DMS 273 (cell line): ENCODE results near the gene FIBCD1.
"Not testable (repeated sequence)": the region's sequence is repeated elsewhere in the genome, so short reads cannot be mapped to it uniquely, and the experiment has no call there.

Experiments used
- DNase-seq: peaks from one replicate; lab custom pipeline; 2025; ENCODE audit not compliant: unreplicated experiment; lab: John Stamatoyannopoulos, UW

FIBCD1 gene

GRCh38 chr9:130973686-130974281 is 34.7 kb upstream of the FIBCD1 start:
- no peak for DNase-seq

GRCh38 chr9:130972957-130973685 is 34.1 kb upstream of the FIBCD1 start:
- DNase-seq: no peak

DNA sequence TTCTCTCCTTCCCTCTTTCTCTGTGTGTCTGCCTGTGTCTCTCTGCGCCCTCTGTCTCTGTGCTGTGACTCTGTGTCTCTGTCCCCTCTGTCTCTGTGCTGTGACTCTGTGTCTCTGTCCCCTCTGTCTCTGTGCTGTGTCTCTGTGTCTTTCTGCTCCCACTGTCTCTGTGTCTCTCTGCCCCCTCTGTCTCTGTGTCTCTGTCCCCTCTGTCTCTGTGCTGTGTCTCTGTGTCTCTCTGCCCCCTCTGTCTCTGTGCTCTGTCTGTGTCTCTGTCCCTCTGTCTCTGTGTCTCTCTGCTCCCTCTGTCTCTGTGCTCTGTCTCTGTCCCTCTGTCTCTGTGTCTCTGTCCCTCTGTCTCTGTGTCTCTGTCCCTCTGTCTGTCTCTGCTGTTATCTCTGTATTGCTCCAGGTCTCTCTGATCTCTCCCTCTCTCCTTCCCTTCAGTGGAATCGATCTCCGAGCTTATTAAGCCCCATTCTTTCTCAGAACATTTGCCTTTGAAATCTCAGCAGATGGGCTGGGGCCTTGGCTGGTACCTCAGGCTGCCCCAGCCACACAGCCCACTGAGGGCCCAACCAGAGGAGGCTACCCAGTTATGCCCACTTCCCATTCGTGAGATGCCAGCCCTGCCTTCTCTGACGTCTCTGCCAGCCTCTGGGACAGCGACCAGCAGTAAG is 33.4 kb upstream of the FIBCD1 start:
- DNase-seq: peak; percentile 19

DNA sequence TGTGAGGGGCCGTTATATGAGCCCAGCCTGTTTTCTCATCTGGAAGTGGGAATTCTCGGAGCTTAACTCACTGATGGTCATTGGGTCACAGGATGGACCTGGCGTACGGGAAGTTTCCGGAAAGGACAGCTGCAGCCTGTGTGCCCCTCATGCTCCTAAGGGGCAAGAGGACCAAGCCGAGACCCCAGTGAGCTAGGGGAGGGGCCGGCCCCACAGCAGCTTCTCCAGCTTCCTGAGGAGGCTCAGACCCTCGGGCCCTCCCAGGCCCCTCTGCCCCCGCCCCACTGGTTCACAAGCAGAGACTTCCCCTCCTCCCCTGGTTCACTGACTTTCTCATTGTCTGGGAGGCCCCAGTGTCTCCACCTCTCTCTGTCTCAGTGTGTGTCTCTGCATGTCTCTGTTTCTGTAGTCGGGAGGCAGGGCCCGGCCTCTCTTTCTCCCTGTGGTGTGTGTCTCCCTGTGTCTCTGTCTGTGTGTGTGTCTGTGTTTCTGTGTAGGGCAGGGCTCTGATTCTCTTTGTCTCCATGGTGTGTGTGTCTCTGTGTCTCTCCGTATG is 32.3 kb upstream of the FIBCD1 start:
- no peak for DNase-seq

GRCh38 chr9:130970855-130971254 is 31.8 kb upstream of the FIBCD1 start:
- no peak for DNase-seq

GRCh38 chr9:130970052-130970451 is 31.0 kb upstream of the FIBCD1 start:
- no peak for DNase-seq

DNA sequence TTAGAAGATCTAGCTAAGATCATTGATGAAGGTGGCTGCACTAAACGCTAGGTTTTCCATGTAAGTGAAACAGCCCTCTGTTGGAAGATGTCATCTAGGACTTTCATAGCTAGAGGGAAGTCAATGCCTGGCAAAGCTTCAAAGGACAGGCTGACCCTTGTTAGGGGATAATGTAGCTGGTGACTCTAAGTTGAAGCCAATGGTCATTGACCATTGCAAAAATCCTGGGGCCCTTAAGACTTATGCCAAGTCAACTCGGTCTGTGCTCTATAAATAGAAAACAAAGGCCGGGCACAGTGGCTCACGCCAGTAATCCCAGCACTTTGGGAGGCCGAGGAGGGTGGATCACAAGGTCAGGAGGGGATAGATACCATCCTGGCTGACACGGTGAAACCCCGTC is 26.6 kb upstream of the FIBCD1 start:
- DNase-seq: no peak

GRCh38 chr9:130963916-130964315 is 24.9 kb upstream of the FIBCD1 start:
- no peak for DNase-seq

DNA sequence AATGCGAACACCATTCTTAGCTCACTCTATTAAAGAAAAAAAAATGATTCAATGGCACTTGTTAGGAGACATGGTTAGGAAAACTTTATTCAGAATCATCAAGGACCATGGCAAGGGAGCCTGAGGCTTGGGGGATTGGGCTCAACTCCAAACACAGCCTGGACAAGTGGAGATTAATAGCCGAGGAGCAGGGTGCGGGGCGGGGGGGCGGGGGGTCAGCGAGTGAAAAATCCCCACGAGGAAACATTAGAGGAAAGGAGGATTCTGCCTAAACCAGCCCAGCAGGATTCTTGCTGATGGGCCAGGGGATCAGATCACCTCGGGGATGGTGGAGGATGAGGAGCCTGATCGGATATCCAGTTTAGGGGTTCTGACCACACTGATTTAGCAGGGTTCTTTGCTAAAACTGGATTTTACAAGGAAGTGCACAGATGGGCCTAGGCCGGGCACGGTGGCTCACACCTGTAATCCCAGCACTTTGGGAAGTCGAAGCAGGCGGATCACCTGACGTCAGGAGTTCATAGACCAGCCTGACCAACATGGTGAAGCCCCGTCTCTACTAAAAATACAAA is 24.4 kb upstream of the FIBCD1 start:
- DNase-seq: no peak

- peak; percentile 36 for DNase-seq
Observed at GRCh38 chr9:130962418-130963316, 23.6 kb upstream of the FIBCD1 start.

DNA sequence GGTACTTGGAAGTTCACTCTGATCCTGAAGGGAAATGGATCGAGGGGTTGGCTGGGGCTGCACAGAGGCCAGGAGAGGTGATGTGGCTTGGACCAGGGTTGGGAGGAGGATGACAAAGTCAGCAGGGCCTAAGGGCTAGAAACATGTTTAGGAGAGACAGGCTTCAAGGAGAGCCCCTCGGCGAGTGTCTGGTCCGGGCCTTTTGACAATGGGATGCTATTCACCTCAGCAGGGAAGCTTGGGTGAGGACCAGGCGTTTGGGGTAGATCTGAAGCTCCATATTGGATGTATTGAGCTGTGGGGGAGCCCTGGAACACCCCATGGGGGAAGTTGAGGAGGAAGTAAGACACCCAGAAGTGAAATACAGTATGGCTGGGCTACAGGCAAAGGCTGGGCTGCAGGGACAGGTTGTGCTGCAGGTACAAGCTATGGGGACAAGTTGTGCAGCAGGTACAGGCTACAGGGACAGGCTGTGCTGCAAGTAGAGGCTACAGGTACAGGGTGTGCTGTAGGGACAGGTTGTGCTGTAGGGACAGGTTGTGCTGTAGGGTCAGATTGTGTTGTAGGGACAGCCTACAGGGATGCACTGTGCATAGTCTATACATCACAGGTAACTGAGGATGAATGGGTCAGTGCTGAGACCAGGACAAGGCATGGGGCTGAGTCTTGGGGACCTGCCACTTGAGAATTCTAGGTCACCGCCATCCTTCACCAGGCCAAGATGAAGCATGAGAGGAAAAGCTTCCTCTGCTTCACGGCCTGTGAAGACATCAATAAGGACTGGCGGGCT is 22.7 kb upstream of the FIBCD1 start:
- DNase-seq: no peak

- DNase-seq: no peak
Observed at GRCh38 chr9:130960522-130961378, 21.7 kb upstream of the FIBCD1 start.

GRCh38 chr9:130959809-130960334 is 20.8 kb upstream of the FIBCD1 start:
- no peak for DNase-seq

- DNase-seq: not testable (repeated sequence)
Observed at GRCh38 chr9:130958564-130958963, 19.5 kb upstream of the FIBCD1 start.

GRCh38 chr9:130957451-130958203 is 18.6 kb upstream of the FIBCD1 start:
- no peak for DNase-seq

DNA sequence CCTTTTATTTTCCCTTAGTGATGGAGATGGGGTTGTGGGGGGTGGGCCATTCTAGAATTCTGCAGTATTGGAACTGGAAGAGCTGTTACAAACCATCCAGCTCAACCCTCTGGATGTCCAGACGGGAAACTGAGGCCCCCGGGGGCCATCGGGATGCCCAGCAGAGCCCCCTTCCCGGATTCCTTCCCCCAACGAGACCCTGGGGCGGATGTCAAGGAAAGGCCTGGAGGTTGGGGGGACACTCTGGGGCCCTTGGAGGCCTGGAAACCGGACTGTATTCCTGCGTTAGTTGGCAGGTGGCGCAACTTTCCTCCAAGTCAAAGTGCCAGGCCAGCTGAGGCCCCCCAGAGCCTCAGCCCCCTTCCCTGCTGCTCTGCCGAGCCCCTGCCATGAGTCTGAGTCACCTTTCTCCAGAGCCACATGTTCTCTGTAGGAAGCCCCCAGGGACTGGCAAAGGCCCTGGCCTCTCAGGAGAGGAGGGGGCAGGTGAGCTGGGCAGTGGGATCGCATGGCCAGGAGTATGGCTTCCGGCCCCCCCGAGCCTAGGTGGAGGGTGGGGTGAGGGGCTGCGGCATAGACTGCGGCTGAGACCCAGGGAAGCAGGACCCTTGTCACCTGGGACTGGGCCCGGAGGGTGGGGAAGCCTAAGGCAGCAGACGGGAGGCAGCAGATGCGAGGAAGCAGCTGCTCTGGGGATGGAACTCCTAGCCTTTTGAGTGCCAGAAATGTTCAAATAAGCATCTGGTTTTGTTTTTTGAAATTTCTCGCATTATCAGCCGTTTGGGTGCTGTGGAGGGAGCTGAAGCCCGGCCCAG is 17.8 kb upstream of the FIBCD1 start:
- peak; percentile 73 for DNase-seq
